Measurements from ENCODE around the gene SLC5A2.

DNA sequence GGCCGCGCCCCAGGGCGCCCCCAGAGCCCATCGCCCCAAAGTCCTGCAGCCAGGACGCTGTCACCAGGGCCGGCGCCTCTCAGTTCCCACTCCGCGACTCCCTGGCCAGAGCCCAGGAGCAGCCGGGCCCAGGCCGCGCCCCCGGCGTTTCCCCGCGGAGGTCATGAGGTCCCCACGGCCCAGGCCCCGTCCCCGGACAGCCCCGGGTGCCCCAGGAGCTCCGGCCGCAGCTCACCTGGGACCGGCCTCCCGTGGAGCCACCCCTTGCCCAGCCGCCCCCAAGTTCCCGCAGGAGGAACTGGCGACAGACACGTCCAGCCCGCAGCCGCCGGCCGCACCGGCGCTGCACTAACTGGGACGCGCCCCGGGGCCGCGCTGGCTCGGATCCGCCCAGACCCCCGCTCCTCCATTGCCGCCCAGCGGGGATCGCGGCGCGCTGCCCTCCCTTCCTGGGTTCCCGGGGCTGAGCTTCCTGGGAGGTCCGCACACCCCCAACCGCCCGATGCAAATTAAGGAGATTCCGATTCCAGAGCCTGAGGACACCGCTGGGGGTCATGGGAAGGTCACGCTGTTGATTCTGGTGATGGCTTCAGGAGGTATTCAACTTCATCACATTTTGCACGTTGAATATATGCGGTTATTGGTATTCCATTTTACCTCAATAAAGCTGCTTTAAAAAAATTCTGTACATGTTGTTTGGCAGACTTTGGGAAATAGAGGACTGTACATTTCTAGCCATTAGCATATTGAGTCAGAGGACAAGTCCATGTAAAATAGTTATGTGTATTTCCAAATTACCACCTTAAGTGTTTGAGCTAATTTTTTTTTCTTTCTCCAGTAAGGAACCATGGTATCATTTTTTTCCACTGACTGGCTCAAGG, 54.7 kb downstream of the SLC5A2 start:
- TF ChIP-seq GATA2 (IDR thresholded peaks at IDR 0.05; ENCODE audit: low read depth, low read length) (no peak), GATA3 (IDR thresholded peaks at IDR 0.05; ENCODE audit: low read depth, low read length) (no peak)

Measured in SH-SY5Y (cell line).